Astrocyte (in vitro differentiated cells and primary cell): Measurements from ENCODE around the gene LEFTY2. TPM values are rescaled to one million over a fixed set of nuclear protein-coding genes. Genes with fewer than 3 reads are reported as not detected.

Experiments used
- DNase-seq: peaks from one replicate; pipeline ENCODE4 v3.0.0-alpha.2; 2010; ENCODE audit warnings: low read depth
- FAIRE-seq: peaks from 2 replicates; lab custom pipeline; 2011; peaks lifted over from hg19 to GRCh38; lab: Jason Lieb, UNC
- H2AFZ ChIP-seq: 2 replicates; pipeline ENCODE4 v1.6.0; 2012; ENCODE audit warnings: low read depth, low read length, inconsistent platforms
- H3K27ac ChIP-seq: 2 replicates; pipeline ENCODE4 v1.5.1; 2011; ENCODE audit warnings: low read depth, low read length, inconsistent platforms
- H3K27me3 ChIP-seq: 2 replicates; pipeline ENCODE4 v1.6.0; 2011; ENCODE audit warnings: low read length, inconsistent platforms; ENCODE audit not compliant: insufficient read depth
- H3K36me3 ChIP-seq: 2 replicates; pipeline ENCODE4 v1.5.1; 2011; ENCODE audit warnings: low read length, inconsistent platforms; ENCODE audit not compliant: insufficient read depth
- H3K4me1 ChIP-seq: 2 replicates; pipeline ENCODE4 v1.5.1; 2011; ENCODE audit warnings: low read length, inconsistent platforms; ENCODE audit not compliant: insufficient read depth
- H3K4me2 ChIP-seq: 2 replicates; pipeline ENCODE4 v1.6.0; 2012; ENCODE audit warnings: low read length, inconsistent platforms
- H3K4me3 ChIP-seq: 2 replicates; pipeline ENCODE4 v1.5.1; 2011; ENCODE audit warnings: low read depth, mild to moderate bottlenecking, low read length, inconsistent platforms; ENCODE audit not compliant: insufficient read depth
- H3K79me2 ChIP-seq: 2 replicates; pipeline ENCODE4 v1.6.0; 2012; ENCODE audit warnings: mild to moderate bottlenecking, low read length, inconsistent platforms; ENCODE audit not compliant: insufficient read depth
- H3K9ac ChIP-seq: 2 replicates; pipeline ENCODE4 v1.6.0; 2012; ENCODE audit warnings: mild to moderate bottlenecking, low read length, inconsistent platforms
- H3K9me3 ChIP-seq: 2 replicates; pipeline ENCODE4 v1.5.1; 2012; ENCODE audit warnings: low read depth, mild to moderate bottlenecking, low read length, inconsistent platforms; ENCODE audit not compliant: insufficient read depth
- H4K20me1 ChIP-seq: 2 replicates; pipeline ENCODE4 v1.6.0; 2012; ENCODE audit warnings: low read length, inconsistent platforms; ENCODE audit not compliant: insufficient read depth
- H3K27ac Mint-ChIP-seq: one replicate; pipeline ENCODE4 v1.8.0; 2021; ENCODE audit warnings: mild to moderate bottlenecking, mixed read lengths; ENCODE audit not compliant: unreplicated experiment
- H3K27me3 Mint-ChIP-seq: one replicate; pipeline ENCODE4 v1.8.0; 2021; ENCODE audit warnings: low read depth, mixed read lengths; ENCODE audit not compliant: unreplicated experiment
- H3K36me3 Mint-ChIP-seq: one replicate; pipeline ENCODE4 v1.8.0; 2021; ENCODE audit warnings: low read depth, mixed read lengths; ENCODE audit not compliant: unreplicated experiment
- H3K4me1 Mint-ChIP-seq: one replicate; pipeline ENCODE4 v1.8.0; 2021; ENCODE audit warnings: low read depth, mixed read lengths; ENCODE audit not compliant: unreplicated experiment
- H3K4me3 Mint-ChIP-seq: one replicate; pipeline ENCODE4 v1.8.0; 2021; ENCODE audit warnings: mild to moderate bottlenecking, moderate library complexity, mixed read lengths; ENCODE audit not compliant: unreplicated experiment
- H3K9me3 Mint-ChIP-seq: one replicate; pipeline ENCODE4 v1.8.0; 2021; ENCODE audit warnings: mild to moderate bottlenecking, mixed read lengths; ENCODE audit not compliant: unreplicated experiment
- CTCF ChIP-seq: IDR thresholded peaks from 2 replicates; pipeline ENCODE4 v1.5.1; 2011; ENCODE audit warnings: low read depth, mild to moderate bottlenecking, inconsistent platforms, low read length, moderate library complexity; ENCODE audit not compliant: insufficient read depth
- EZH2 ChIP-seq: IDR thresholded peaks from 2 replicates; pipeline ENCODE4 v1.6.1; 2012; ENCODE audit warnings: mild to moderate bottlenecking, low read length, inconsistent platforms; ENCODE audit not compliant: insufficient read depth
- total RNA-seq: library from RNA; stranded (reverse); gene quantifications from 2 replicates; pipeline ENCODE4 v1.2.1, GENCODE V29; 2021

LEFTY2 gene
- total RNA-seq, 1 donor from 2014 or later: 7.0 TPM

- TF ChIP-seq CTCF: no peak
- TF ChIP-seq EZH2: no peak
- peaks cover 19% of the 10 kb centered on the region for H3K27me3 Mint-ChIP-seq
- DNase-seq (no peak), FAIRE-seq (no peak)
- Histone ChIP-seq H3K27me3 (no peaks in the 10 kb centered on the region), H2AFZ (no peak overlapping the region), H3K4me1 (no peaks in the 10 kb centered on the region), H3K79me2 (no peaks in the 10 kb centered on the region), H4K20me1 (no peaks in the 10 kb centered on the region), H3K9ac (no peak overlapping the region), H3K4me2 (no peak overlapping the region), H3K9me3 (no peaks in the 10 kb centered on the region), H3K27ac (no peak overlapping the region), H3K4me3 (no peak overlapping the region), H3K36me3 (no peaks in the 10 kb centered on the region)
- no peak overlapping the region for H3K27ac Mint-ChIP-seq
- H3K36me3 Mint-ChIP-seq: peaks cover 2% of the 10 kb centered on the region
- no peak overlapping the region for H3K4me3 Mint-ChIP-seq
- H3K9me3 Mint-ChIP-seq: no peaks in the 10 kb centered on the region
- H3K4me1 Mint-ChIP-seq: peaks cover 10% of the 10 kb centered on the region
These were observed 50.4 kb downstream of the LEFTY2 start for GRCh38 chr1:225890346-225891228.

- Histone ChIP-seq H3K79me2 (no peaks in the 10 kb centered on the region), H2AFZ (no peak overlapping the region), H3K4me2 (no peak overlapping the region), H3K9ac (no peak overlapping the region), H3K9me3 (no peaks in the 10 kb centered on the region), H4K20me1 (no peaks in the 10 kb centered on the region), H3K36me3 (no peaks in the 10 kb centered on the region), H3K27ac (no peak overlapping the region), H3K4me1 (no peaks in the 10 kb centered on the region), H3K27me3 (no peaks in the 10 kb centered on the region), H3K4me3 (no peak overlapping the region)
- TF ChIP-seq CTCF (no peak), EZH2 (no peak)
- Mint-ChIP-seq H3K36me3 (peaks cover 2% of the 10 kb centered on the region), H3K4me3 (no peak overlapping the region), H3K9me3 (no peaks in the 10 kb centered on the region), H3K4me1 (peaks cover 10% of the 10 kb centered on the region), H3K27me3 (peaks cover 19% of the 10 kb centered on the region), H3K27ac (no peak overlapping the region)
- FAIRE-seq (no peak), DNase-seq (no peak)
These were observed 51.3 kb downstream of the LEFTY2 start for GRCh38 chr1:225889743-225890142.
